Activated naive CD4-positive, alpha-beta T cell treated with Interleukin-2 at 50 U/mL for 16 hours (primary cell): Measurements from ENCODE around the gene RPP14.
"Not testable (repeated sequence)": the region's sequence is repeated elsewhere in the genome, so short reads cannot be mapped to it uniquely, and the experiment has no call there.

Experiments used
- DNase-seq: peaks from one replicate; pipeline ENCODE4 v3.0.0-alpha.2; 2020

RPP14 gene

DNA sequence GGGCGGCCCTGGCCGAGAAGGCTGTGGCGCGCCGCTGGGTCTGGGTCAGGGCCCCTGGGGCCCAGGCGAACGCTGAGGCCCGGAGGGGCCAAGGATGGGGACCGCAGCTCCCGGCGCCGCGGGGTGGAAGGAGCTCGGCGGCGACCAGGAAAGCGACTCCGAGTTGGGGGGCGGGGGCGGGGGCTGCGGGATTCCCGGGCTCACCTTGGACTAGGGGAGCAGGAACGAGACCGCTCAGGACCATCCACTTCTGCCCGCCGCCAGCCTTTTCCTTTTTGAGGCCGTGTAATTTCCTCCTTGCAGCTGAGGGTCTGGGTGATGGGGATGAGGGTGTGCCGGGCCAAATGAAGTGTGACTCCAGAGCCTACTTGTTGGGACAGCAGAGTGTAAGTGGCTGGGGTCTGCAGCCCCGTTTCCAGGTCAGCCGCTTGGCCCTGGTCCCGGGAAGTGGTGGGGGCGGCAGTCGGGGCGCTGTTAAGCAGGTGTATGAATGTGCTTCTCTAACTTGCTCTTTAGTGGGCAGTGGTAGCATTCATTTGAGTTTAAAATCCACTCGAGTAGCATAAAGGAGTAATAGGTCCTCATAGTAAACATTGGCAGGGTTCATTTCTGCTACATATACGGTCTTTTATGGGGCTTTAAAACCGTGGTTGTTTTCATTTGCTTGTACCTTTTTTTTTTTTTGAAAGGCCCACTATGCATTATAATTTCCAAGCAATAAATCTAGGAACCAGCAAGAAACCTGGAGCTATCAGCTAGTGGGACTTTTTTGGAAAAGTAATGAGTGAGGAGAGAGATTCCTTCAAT is 27.4 kb downstream of the RPP14 start:
- peak; percentile 36 for DNase-seq

DNA sequence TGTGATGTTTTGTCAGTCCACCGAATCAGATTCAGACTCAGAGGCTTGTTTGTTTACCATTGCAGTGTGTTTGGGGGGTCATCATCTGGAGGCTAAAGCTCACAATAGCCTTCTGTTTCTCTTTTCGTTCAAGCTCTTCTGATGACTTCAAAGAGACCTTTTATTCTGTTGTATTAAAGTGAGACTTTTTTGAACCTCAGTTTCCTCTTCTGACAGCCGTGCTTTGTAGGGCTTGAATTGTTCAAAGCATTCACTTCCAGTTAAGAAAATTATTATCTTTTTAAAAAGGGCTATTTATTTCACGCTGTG is 27.9 kb downstream of the RPP14 start:
- no peak for DNase-seq

DNA sequence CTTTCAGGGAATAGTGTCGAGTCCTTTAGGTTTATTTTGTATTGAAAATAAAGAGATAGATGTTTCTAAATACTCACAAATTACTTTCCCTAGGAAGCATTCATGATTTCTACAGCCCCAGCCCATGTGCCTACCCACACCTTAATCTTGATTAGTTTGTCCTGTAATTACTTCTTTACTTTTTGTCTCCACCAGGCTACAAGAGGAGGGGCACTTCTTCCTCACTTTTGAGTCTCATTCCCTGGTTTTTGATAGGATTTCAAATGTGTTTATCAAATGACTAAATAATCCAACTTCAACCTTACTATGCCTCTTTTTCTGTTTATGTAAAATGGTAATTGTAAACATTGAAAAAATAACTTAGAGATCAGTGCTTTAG is 28.4 kb downstream of the RPP14 start:
- DNase-seq = no peak

- DNase-seq = no peak
Observed at GRCh38 chr3:58335652-58335947, 29.6 kb downstream of the RPP14 start.

GRCh38 chr3:58336135-58336882 is 30.3 kb downstream of the RPP14 start:
- DNase-seq = no peak

GRCh38 chr3:58337190-58337589 is 31.1 kb downstream of the RPP14 start:
- DNase-seq = no peak

GRCh38 chr3:58339146-58339545 is 33.1 kb downstream of the RPP14 start:
- not testable (repeated sequence) for DNase-seq

DNA sequence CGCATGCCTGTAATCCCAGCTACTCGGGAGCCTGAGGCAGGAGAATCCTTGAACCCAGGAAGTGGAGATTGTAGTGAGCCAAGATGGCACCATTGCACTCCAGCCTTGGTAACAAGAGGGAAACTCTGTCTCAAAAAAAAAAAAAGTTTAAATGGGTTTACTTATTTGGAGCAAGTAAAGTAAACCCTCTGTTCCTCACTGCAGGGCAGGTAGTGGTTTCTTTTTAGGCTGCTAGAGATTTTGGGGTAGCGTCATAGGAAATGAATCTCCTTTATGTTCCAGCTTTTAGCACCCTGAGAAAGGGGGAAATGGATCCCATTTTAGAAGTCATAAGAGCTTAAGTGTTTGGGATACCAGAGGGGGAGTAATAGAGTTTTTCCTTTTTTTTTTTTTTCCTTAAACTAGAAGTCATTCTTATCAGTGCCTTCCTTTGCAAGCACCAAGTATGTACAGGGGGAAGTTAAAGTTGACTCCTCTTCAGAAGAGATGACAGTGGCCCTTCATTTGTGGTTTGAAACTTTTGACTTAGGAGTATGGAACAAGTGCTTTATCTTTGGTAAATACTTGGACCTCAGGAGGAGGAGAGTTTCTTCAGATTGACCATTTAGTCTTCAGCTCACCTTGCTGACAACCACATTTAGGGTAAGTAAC is 34.7 kb downstream of the RPP14 start:
- DNase-seq = no peak

DNA sequence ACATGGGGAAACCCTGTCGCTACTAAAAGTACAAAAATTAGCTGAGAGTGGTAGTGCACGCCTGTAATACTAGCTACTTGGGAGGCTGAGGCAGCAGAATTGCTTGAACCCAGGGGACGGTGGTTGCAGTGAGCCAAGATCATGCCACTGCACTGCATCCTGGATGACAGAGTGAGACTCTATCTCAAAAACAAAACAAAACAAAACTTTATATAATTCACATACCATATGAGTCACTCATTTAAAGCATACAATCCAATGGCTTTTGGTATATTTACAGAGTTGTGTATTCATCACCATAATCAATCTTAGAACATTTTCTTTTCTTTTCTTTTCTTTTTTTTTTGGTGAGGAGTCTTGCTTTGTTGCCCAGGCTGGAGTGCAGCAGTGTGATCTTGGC is 35.3 kb downstream of the RPP14 start:
- no peak for DNase-seq

DNA sequence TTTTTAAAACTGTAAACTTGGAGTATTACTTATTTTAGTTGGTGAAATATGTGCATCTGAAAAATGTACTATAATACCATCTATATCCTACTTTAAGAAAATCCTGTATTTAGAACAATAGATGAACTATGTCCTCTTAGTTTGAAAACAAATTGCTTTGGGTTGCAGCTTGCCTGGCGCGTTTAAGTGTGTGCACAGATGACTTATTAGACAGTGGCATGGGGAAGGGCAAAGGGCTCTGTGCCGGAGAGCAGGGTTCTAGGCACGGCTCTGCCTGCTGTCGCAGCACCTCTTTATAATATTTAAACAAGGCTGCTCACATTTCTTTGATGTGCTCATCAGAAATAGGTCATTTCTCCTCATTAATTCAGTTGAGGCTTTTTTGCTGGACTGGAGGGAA is 36.6 kb downstream of the RPP14 start:
- no peak for DNase-seq

- DNase-seq = no peak
Observed at GRCh38 chr3:58345457-58345856, 39.4 kb downstream of the RPP14 start.

DNA sequence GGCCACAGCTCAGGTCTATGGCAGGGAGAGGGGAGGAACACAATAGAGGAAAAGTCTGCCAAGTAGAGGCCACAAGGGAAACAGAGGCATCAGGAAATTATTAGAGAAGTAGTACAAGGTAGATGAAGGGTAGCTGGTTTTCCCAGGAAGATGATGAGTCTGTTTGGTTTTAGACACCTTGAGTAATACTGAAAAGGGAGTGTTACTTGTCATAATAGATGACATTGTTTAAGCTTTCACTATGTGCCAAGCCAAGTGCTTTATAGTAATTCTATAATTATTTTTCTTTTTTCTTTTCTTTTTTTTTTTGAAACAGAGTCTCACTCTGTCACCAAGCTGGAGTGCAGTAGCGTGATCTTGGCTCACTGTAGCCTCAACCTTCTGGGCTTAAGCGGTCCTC is 40.3 kb downstream of the RPP14 start:
- no peak for DNase-seq

DNA sequence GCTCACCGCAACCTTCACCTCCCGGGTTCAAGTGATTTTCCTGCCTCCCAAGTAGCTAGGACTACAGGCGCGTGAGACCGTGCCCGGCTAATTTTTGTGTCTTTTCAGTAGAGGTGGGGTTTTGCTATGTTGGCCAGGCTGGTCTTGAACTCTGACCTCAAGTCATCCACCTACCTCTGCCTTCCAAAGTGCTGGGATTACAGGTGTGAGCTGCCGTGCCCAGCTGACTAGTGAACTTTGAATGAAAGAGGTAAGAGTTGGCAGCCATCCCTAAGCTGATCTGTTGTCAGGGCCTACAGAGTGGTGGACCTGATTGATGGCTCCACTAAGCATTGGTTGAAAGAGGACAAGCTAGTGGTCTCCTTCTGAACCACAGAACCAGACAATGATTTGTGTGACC is 41.9 kb downstream of the RPP14 start:
- DNase-seq = no peak

- no peak for DNase-seq
Observed at GRCh38 chr3:58349792-58350626, 44.0 kb downstream of the RPP14 start.

- DNase-seq = no peak
Observed at GRCh38 chr3:58350627-58351013, 44.6 kb downstream of the RPP14 start.

- DNase-seq = no peak
Observed at GRCh38 chr3:58351920-58352319, 45.9 kb downstream of the RPP14 start.

DNA sequence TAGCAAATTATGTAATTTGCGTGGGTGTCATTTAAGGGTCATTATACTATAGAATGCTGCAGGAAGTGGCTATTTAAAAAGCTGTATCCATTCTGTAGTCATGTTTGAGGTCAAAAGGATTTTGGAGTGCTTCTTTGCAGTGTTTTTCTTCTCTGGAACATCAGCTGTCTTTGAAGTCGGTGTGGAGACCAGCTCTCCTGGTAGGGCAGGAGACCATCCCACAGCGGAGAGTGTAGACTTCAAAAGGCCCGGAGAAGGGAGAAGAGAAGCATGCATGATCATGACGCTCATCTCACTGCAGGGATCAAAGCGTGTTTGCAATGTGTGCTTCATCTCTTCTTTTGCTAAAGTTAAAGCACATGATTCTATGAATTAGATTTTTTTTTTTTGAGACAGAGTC is 46.6 kb downstream of the RPP14 start:
- no peak for DNase-seq

GRCh38 chr3:58353722-58354553 is 47.9 kb downstream of the RPP14 start:
- DNase-seq = no peak

GRCh38 chr3:58355179-58355578 is 49.1 kb downstream of the RPP14 start:
- DNase-seq = no peak

GRCh38 chr3:58356054-58356453 is 50.0 kb downstream of the RPP14 start:
- DNase-seq = no peak

- no peak for DNase-seq
Observed at GRCh38 chr3:58357402-58357801, 51.4 kb downstream of the RPP14 start.

DNA sequence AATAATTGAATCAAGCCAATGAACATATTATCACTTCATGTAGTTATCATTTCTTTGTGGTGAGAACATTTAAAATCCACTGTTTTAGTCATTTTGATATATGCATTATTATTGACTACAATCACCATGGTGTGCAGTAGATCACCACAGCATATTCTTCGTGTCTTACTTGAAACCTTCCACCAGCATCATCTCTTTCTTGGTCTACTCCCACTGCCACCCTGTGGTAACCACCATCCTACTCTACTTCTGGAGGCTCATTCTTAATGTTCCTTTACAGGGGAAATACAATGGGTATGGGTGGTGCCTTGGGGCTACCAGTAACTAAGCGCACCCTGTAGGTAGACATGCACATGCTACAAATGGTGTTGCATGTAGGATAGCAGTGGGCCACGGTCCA is 52.0 kb downstream of the RPP14 start:
- peak; percentile 15 for DNase-seq

DNA sequence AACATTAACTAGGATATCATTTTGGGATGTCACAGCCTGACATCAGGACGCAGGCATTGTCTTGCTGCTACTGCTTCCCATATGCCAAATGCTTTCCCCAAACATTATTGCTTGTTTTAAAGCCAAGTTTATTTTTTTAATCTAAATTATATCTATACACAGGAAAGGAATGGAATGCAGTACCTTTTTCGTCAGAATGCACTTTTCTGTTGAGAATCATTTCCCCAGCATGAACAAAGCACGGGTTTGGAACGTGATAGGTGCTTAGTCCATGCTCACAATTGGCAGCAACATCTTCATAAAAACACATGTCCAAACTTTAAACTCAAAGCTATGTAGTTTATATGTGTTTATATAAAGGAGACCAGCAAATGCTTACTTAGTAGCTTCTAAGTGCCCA is 52.8 kb downstream of the RPP14 start:
- no peak for DNase-seq
